Keratinocyte (primary cell): ENCODE measurements around the gene PPM1H. TPM values are rescaled to one million over a fixed set of nuclear protein-coding genes. Genes with fewer than 3 reads are reported as not detected.

Experiments
- DNase-seq: peaks from one replicate; pipeline ENCODE4 v3.0.0-alpha.2; 2011; ENCODE audit warnings: low read depth, missing footprints, low spot score
- FAIRE-seq: peaks from 2 replicates; lab custom pipeline; 2011; peaks lifted over from hg19 to GRCh38; lab: Jason Lieb, UNC
- H2AFZ ChIP-seq: 2 replicates; pipeline ENCODE4 v1.6.0; 2012; ENCODE audit warnings: low read length, control low read depth, inconsistent platforms; ENCODE audit not compliant: control insufficient read depth
- H3K27ac ChIP-seq: 2 replicates; pipeline ENCODE4 v1.5.1; 2011; ENCODE audit warnings: low read length; ENCODE audit not compliant: control insufficient read depth, insufficient read depth
- H3K27me3 ChIP-seq: 3 replicates; pipeline ENCODE4 v1.6.0; 2011; ENCODE audit warnings: low read length; ENCODE audit not compliant: control insufficient read depth, insufficient read depth; ENCODE audit errors: extremely low read depth
- H3K36me3 ChIP-seq, 2 experiments: 2 replicates in 1 of 2; 3 replicates in 1 of 2; pipeline ENCODE4 v1.5.1; 2011; ENCODE audit warnings: low read length in 2 of 2, mild to moderate bottlenecking in 1 of 2; ENCODE audit not compliant: control insufficient read depth in 2 of 2, insufficient read depth in 2 of 2; ENCODE audit errors: extremely low read depth in 1 of 2
- H3K4me1 ChIP-seq: 3 replicates; pipeline ENCODE4 v1.5.1; 2011; ENCODE audit warnings: low read length; ENCODE audit not compliant: control insufficient read depth, insufficient read depth; ENCODE audit errors: extremely low read depth
- H3K4me2 ChIP-seq: 3 replicates; pipeline ENCODE4 v1.6.0; 2011; ENCODE audit warnings: low read depth, low read length; ENCODE audit not compliant: control insufficient read depth, insufficient read depth; ENCODE audit errors: extremely low read depth
- H3K4me3 ChIP-seq, 3 experiments: fragments of 200-600 bp in 1 of 3; sonication (generic) in 1 of 3; 2 replicates in 2 of 3; 3 replicates in 1 of 3; pipeline ENCODE4 v1.5.1; 2011 to 2016; ENCODE audit warnings: low read length in 3 of 3, mild to moderate bottlenecking in 3 of 3, control low read depth in 2 of 3, inconsistent platforms in 1 of 3, low read depth in 1 of 3, mixed read lengths in 1 of 3, mixed run types in 1 of 3, moderate library complexity in 1 of 3; ENCODE audit not compliant: control insufficient read depth in 2 of 3, insufficient read depth in 2 of 3; ENCODE audit errors: extremely low read depth in 1 of 3
- H3K79me2 ChIP-seq: 2 replicates; pipeline ENCODE4 v1.6.0; 2012; ENCODE audit warnings: low read length; ENCODE audit not compliant: control insufficient read depth, insufficient read depth
- H3K9ac ChIP-seq: 3 replicates; pipeline ENCODE4 v1.6.0; 2011; ENCODE audit warnings: low read length; ENCODE audit not compliant: control insufficient read depth, insufficient read depth; ENCODE audit errors: extremely low read depth
- H3K9me1 ChIP-seq: 3 replicates; pipeline ENCODE4 v1.6.0; 2011; ENCODE audit warnings: low read length; ENCODE audit not compliant: control insufficient read depth, insufficient read depth; ENCODE audit errors: extremely low read depth
- H3K9me3 ChIP-seq: 2 replicates; pipeline ENCODE4 v1.5.1; 2012; ENCODE audit warnings: low read depth, low read length; ENCODE audit not compliant: control insufficient read depth
- H4K20me1 ChIP-seq: 3 replicates; pipeline ENCODE4 v1.6.0; 2011; ENCODE audit warnings: low read length; ENCODE audit not compliant: control insufficient read depth, insufficient read depth; ENCODE audit errors: extremely low read depth
- EZH2 ChIP-seq: IDR thresholded peaks from one replicate; pipeline ENCODE4 v1.6.1; 2012; ENCODE audit warnings: inconsistent platforms, mild to moderate bottlenecking, low read length, moderate library complexity
- dilution Hi-C: fragments of 300-500 bp; cut with MboI; formaldehyde crosslinking; loops from one replicate; pipeline ENCODE4 v1.7.0; 2020; ENCODE audit warnings: low sequenced_read_pairs; ENCODE audit not compliant: extremely low pct_ligation_motif_present
- polyA plus RNA-seq, 5 experiments: library from polyadenylated mRNA; depleted of rRNA in 3 of 5; stranded (reverse) in 3 of 5; stranded (forward) in 1 of 5; unstranded in 1 of 5; fragments of >200 nt; gene quantifications; 1 replicate in 1 of 5; 2 replicates in 3 of 5; 3 replicates in 1 of 5; pipeline versions ENCODE4 v1.2.1 to v1.2.3, GENCODE V29; 2011 to 2012; ENCODE audit warnings: missing spikeins in 2 of 5, low read depth in 1 of 5, low replicate concordance in 1 of 5
- TF ChIP-seq, protein P1 (sequence below), 3 experiments: IDR thresholded peaks in 1 of 3; conservative IDR thresholded peaks in 1 of 3; optimal IDR thresholded peaks in 1 of 3; 2 replicates in 2 of 3; 3 replicates in 1 of 3; pipeline versions ENCODE3 to v1.5.1; 2011; ENCODE audit warnings: low read length in 3 of 3, mild to moderate bottlenecking in 3 of 3, moderate library complexity in 2 of 3, control low read depth in 1 of 3, inconsistent platforms in 1 of 3; ENCODE audit not compliant: insufficient read depth in 2 of 3; ENCODE audit errors: extremely low read depth in 1 of 3

Gene PPM1H
- polyA plus RNA-seq, 1 donor (not counting 4 experiments of a cell fraction or from before 2014, with no cell fraction given): 0.09 TPM

DNA sequence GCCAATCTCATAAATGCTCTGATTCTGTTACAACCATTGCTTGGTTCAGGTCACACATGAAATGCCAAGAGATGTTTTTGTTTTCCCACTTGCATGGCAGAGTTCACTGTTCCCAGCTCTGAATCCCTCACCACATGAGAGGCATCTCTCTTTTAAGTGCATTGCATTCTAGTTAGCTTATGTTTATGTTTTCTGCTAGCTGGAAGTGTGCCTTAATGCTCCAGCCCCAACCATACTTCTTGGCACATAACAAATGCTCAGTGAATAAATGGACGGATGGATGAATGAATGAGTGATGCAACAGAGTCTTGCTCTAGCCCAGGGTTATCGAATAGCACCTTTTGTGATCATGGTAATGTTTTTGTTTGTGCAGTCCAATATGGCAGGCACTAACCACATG, 197.3 kb downstream of the PPM1H start:
- Histone ChIP-seq H3K4me2 (no peak overlapping the region), H4K20me1 (no peaks in the 10 kb centered on the region), H3K4me1 (peaks cover 20% of the 10 kb centered on the region), H3K4me3 (no peak overlapping the region), H3K9me1 (no peaks in the 10 kb centered on the region), H3K27ac (no peak overlapping the region), H3K36me3 (no peaks in the 10 kb centered on the region), H3K79me2 (no peaks in the 10 kb centered on the region), H3K27me3 (no peaks in the 10 kb centered on the region), H2AFZ (no peak overlapping the region), H3K9ac (no peak overlapping the region), H3K9me3 (no peaks in the 10 kb centered on the region)
- FAIRE-seq (no peak), DNase-seq (no peak)
- no peak for TF ChIP-seq EZH2
- TF ChIP-seq, protein P1, sequence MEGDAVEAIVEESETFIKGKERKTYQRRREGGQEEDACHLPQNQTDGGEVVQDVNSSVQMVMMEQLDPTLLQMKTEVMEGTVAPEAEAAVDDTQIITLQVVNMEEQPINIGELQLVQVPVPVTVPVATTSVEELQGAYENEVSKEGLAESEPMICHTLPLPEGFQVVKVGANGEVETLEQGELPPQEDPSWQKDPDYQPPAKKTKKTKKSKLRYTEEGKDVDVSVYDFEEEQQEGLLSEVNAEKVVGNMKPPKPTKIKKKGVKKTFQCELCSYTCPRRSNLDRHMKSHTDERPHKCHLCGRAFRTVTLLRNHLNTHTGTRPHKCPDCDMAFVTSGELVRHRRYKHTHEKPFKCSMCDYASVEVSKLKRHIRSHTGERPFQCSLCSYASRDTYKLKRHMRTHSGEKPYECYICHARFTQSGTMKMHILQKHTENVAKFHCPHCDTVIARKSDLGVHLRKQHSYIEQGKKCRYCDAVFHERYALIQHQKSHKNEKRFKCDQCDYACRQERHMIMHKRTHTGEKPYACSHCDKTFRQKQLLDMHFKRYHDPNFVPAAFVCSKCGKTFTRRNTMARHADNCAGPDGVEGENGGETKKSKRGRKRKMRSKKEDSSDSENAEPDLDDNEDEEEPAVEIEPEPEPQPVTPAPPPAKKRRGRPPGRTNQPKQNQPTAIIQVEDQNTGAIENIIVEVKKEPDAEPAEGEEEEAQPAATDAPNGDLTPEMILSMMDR (optimal IDR thresholded peaks at IDR 0.05 in 1 of 3, IDR thresholded peaks at IDR 0.05 in 1 of 3, conservative IDR thresholded peaks at IDR 0.05 in 1 of 3; ENCODE audit: extremely low read depth in 1 of 3, insufficient read depth in 2 of 3, low read length in 3 of 3): no peak
- dilution Hi-C loops: no loop called here

DNA sequence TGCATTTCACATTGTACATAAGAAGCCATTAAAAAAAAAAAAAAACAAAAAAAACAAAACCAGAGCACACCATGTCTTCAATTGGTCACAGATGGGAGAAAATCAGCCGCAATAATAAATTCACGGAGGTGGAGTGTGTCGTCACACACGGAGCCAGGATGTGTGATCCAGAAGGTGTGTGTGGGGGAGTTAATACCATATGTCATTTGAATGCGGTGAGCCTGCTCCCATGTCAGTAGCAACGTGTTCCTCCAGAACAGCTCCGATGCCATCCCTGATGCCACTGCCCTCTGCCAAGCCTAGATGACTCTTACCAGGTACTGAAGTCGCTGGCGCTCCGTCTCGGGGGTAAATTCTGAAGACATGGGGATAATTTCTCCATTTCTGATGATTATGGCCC, 197.8 kb downstream of the PPM1H start:
- no peak overlapping the region for H3K9ac ChIP-seq
- H3K27ac ChIP-seq: no peak overlapping the region
- no peaks in the 10 kb centered on the region for H4K20me1 ChIP-seq
- no peaks in the 10 kb centered on the region for H3K79me2 ChIP-seq
- FAIRE-seq (no peak), DNase-seq (no peak)
- peaks cover 25% of the 10 kb centered on the region for H3K4me1 ChIP-seq
- no peaks in the 10 kb centered on the region for H3K27me3 ChIP-seq
- dilution Hi-C loops: no loop called here
- no peaks in the 10 kb centered on the region for H3K9me3 ChIP-seq
- H3K4me2 ChIP-seq: no peak overlapping the region
- H2AFZ ChIP-seq: no peak overlapping the region
- TF ChIP-seq, protein P1 (optimal IDR thresholded peaks at IDR 0.05 in 1 of 3, IDR thresholded peaks at IDR 0.05 in 1 of 3, conservative IDR thresholded peaks at IDR 0.05 in 1 of 3; ENCODE audit: extremely low read depth in 1 of 3, insufficient read depth in 2 of 3, low read length in 3 of 3): no peak
- no peak for TF ChIP-seq EZH2
- H3K4me3 ChIP-seq: no peak overlapping the region
- no peaks in the 10 kb centered on the region for H3K9me1 ChIP-seq
- H3K36me3 ChIP-seq: no peaks in the 10 kb centered on the region
